Smooth muscle cell of the brain vasculature (primary cell): ENCODE data around the gene KRTAP5-3.
"Not testable (repeated sequence)": the region's sequence is repeated elsewhere in the genome, so short reads cannot be mapped to it uniquely, and the experiment has no call there.

Source experiments
- DNase-seq: peaks from one replicate; pipeline ENCODE4 v3.0.0-alpha.2; 2012; ENCODE audit warnings: low read depth, low spot score

Gene KRTAP5-3

DNA sequence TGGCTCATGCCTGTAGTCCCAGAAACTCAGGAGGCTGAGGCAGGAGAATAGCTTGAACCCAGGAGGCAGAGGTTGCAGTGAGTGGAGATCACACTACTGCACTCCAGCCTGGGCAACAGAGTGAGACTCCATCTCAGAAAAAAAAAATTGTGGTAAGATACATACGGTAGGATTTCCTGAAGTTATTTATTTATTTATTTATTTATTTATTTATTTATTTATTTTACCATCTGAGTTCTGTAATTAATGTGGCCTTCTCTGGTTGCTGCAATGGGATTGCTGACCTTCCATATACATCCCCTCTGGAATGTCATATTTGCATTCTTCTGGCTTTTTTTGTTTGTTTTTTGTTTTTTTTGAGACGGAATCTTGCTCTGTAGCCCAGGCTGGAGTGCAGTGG, 25.4 kb downstream of the KRTAP5-3 start:
- not testable (repeated sequence) for DNase-seq

DNA sequence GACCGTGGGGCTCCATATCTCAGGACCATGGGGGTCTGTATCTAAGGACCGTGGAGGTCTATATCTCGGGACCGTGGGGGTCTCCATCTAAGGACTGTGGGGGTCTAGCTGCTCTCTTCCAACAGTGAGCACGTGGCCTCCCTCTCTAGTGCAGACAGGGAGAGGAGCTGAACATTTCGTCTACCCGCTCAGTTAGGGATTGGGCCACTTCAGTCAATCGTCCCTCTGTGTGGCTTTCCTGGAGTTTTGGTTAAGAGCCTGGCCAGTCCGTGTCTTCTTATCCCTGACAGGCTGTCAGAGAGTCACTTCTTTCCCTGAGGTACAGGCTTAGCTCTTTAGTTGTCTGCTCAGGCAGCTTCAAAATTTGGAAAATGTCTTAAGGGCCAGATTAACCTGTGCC, 26.3 kb downstream of the KRTAP5-3 start:
- no peak for DNase-seq

DNA sequence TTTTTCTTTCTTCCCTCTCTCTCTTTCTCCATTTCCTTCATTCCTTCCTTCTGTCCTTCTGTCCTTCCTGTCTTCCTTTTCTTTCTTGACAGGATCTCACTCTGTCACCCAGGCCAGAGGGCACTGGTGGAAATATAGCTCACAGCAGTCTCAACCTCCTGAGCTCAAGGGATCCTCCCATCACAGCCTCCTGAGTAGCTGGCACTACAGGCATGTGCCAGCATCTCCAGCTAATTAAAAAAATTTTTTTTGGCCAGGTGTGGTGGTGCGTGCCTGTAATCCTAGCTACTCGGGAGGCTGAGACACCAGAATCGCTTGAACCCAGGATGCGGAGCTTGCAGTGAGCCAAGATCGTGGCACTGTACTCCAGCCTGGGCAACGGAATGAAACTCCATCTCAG, 31.4 kb downstream of the KRTAP5-3 start:
- DNase-seq: no peak

DNA sequence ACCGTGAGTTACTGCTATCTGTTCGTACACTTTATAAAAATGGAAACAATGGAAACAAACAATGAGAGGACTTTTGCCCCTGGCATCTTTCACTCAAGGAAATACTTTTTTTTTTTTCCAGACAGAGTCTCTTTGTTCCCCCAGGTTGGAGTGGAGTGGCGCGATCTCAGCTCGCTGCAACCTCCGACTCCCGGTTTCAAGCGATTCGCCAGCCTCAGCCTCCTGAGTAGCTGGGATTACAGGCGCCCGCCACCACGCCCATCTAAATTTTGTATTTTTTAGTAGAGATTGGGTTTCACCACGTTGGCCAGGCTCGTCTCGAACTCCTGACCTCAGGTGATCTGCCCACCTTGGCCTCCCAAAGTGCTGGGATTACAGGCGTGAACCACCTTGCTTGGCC, 32.5 kb downstream of the KRTAP5-3 start:
- DNase-seq: not testable (repeated sequence)

DNA sequence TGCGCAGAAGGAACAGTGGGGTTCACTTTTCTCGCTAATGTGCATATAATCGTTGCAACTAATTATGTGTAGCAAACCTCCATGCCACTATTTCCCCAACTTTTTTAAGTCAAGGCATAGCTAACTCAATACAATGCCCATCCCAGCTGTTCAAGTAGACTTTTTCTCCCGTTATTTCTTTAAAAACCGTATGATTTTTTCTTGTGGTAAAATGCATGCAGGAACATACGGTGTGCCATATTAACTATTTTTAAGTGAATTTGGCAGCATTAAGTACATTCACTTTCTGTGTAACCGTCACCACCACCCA, 33.4 kb downstream of the KRTAP5-3 start:
- DNase-seq: no peak

DNA sequence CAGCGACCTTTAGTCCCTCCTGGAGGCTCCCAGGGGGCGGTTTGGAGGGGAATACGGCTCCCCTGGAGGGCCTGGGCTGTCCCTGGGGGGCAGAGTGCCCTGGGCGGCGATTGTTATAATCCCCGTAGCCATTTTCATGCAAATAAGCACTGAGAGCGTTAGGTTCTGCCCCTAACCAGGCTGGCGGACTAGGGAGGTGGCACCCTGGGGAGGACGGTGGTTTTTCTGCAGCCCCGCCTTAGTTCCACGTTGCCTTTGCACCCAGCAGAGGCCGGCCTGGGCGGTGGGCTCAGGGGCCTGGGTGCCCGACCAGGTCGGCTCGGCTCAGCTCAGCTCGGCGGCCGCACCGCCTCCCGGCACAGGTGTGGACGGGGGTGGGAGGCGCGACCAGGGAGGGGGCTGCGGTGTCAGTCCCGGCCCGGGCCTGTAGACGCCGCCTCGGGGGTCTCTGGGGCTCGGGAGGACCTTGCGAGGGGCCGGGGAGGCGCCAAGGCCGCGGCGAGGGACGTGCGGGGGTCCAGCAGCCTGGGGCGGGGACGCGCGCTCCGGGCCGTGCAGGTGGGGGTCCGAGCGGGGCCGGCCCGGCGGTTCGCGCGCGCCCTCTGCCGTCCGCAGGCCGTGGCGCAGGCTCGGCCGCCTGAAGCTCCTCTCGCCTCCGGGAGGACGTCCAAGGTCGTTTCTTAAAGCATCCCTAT, 33.9 kb downstream of the KRTAP5-3 start:
- no peak for DNase-seq

DNA sequence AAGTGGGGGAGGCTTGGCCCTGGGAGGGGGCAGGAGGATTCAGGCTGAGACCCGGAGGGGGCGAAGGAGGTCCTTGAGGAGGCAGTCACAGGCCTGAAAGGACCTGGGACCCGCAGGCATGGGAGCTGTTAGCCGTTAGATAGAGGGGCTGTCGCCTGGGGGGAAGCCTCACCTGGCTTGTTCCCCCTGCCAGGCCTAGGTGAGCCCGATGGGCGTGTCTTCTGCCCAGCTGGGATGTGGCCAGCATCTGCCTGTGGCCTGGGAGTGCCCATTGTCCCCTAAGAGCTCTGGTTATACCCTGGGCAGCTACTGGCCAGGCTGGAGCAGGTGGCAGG, 34.4 kb downstream of the KRTAP5-3 start:
- DNase-seq: no peak

DNA sequence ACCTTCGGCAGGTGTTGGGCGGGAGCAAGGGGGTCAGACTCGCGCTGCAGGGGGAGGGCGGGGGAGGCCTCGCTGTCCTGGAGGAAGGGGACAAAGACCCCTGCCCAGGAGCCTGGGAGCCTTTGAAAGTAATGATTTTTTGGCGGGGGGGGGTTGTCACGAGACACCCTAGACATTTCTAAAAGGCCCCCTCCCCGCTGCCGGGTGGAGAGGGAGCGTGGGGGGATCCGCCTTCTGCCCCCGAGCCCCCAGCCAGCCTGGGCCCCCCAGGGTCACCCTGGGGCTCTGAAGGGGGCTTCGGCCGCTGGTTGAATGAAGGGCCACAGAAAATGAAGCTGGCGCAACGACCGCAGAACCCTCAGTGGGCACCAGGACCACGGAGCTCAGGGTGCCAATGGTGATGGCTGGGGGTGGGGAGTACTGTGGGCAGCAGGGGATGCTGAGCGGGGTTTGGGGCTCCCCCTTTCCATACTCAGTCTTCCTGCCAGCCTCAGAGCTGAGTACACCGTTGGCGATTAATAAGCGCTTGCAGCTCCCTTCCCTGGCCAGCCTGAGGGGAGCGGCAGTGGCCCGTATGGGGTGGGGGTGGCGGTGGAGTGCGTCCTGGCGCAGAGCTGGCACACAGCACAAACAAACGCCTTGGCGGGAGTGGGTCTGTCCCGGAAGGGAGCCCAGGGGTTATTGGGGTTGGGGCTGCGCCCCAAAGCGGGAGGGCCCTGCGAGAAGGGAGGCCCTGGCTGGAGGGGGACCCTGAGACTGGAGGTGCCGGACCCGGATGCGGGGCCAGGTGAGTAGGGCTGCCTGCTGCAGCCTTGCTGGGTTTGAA, 35.0 kb downstream of the KRTAP5-3 start:
- DNase-seq: no peak

DNA sequence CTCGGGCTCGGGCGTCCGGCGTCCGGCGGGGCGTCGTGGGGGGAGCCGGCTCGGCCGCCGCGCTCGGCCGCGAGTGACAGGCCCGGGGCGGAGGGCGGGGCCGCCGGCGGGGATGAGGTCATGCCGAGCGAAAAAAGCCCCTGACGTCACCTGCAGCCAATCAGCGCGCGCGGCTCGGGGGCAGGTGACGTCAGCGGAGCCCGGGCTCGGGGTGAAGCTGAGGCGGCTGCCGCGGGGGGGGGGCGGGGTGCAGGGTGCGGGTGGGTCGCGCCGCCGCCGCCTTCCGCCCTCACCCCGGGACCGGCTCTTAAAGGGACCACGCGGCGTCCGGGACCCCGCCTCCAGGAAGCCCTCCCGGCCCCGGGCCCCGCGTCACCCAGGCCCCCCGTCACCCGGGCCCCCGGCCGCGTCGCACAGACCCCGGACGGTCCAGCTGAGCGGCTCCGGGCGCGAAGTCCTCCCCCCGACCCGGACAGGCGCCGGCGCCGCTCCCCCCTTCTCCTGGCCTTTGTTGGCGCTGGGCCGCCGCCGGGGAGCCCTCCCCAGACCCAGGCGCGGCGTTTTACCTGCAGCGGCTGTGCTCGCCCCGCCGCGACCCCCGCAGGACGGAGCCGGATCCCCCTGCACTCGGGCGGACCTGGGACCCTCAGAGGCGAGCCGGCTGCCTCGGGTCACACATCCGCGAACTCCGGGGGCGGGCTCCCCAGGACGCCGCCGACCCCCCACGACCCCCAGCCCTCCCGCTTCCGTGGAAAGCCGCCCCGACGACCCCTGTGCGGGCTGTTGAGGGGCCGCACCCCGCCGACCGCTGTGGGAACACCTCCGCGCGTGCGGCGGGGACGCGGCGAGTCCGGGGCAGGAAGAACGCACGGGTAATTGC, 35.8 kb downstream of the KRTAP5-3 start, which contains the start of gene DUSP8:
TSS of gene DUSP8 (minus strand) at position 75 of the 880 bp plus-strand sequence. CDS start 6,445 bp downstream, outside the sequence.
- DNase-seq: peak; percentile 33

DNA sequence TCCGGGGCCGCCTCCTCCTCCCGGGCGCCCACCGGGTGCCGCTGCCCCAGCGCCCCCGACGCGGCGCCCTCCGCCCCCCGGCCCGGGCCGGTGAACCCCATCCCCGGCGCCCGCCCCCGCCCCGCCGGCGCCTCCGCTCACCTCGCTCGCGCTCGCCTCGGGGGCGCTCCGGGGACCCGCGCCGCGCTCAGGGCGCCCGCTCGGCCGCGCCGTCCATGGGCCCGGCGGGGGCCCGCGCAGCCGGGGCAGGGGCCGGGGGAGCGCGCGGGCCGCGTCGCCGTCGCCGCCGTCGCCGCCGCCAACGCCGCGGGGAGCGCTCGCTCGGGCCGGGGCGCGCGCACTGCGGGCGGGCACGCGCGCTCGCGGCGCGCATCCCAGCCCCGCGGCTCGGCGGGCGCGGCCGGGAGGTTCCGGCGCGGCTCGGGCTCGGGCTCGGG, 36.5 kb downstream of the KRTAP5-3 start:
- DNase-seq: no peak

DNA sequence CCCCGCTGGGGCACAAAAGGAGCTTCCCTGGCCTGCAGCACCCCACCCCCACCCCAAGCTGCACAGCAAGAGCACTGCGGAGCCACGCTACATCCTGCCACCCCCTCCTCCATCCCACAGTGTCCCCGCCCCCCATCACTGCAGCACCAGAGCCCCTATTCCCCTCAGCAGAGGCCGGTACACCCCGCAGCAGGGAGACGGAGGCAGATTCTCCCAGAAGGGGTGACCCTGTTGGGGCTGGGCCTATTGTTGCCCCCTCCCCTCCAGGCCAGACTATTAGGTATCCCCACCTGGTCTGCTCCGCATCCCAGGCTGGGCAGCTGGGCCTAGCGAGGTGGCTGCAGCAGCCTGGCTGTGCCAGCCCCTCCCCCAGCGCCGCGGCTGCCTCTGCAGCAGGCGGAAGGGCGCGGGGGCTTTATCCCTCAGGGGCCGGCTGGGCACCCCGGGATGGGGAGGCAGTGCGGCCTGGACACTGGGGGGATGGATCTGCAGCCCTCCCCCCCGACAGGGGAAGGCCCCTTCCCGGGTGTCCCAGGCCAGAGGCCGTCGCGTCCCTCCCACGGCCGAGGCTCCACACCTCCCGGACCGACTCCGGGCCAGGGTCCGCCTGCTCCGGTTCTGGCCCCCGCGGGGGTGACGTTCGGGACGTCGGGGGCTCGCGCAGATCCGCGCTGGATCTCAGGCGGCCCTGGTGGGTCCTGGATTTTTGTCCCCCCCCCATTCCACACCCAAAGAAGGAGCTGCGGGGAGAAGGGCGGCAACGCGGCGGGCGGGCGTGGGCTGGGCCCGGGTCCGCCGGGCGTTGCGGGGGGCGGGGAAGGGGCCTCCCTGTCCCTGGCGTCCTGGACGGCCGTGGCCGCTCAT, 37.1 kb downstream of the KRTAP5-3 start:
- DNase-seq: no peak

DNA sequence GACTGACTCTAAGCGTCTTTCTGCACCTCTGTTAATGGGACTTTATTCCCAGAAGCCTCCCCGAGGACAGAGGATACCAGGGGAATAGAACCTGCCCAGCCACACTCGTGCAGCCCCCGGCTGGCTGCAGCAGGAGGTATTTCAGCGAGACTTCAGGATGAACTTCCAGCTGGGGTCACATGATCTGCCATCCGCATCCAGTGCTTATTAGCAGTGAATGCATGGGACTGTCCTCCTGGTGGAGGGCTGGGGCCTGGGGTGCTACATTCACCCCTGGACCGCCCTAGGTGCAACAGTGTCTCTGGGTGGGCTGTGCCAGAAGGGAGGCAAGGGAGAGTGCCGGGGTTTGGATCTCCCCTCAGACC, 37.8 kb downstream of the KRTAP5-3 start:
- DNase-seq: no peak

DNA sequence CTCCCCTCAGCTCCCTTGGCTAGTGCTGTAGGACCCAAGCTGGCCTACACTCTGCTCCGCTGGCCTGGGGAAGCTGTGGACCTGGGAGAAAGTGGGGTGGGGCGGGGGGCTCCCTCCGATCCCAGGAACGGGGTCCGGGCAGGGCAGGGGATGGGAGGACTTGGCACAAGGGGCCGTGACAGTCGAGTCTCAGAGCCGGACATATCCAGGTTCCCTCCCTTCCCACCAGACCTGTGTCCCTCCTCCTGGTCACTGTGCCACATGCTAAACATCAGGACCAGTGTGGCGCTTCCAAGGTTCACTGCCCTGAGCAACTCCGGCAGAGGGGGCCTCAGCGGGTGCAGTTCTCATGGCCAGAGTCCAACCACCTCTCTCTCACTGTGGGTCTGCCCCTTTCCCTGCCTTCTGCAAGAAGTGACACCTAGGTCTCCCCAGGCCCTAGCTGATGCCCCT, 38.2 kb downstream of the KRTAP5-3 start:
- DNase-seq: no peak

DNA sequence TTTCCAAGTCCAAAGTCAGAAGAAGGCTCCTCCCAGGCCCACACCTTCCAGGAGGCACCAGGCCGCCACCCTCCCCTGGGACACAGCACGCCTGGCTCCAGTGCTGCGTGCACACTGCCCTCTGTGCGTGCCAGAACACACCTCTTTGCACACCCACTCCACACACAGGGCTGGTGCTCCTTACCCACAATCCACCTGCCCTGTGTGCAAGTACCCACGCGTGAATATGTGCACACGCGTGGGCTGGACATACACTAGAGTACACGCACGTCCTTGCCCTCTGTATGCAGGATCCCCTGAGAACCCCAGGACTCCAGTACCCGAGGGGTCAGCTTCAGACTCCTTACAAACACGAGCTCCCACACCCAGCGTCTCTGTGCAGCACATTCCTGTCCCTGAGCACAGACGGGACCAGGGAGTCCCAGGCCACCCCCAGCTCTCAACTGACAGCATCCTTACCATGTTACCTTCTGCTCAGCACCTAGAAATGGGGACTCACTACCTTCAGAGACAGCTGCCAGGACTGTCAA, 38.9 kb downstream of the KRTAP5-3 start:
- DNase-seq: no peak

DNA sequence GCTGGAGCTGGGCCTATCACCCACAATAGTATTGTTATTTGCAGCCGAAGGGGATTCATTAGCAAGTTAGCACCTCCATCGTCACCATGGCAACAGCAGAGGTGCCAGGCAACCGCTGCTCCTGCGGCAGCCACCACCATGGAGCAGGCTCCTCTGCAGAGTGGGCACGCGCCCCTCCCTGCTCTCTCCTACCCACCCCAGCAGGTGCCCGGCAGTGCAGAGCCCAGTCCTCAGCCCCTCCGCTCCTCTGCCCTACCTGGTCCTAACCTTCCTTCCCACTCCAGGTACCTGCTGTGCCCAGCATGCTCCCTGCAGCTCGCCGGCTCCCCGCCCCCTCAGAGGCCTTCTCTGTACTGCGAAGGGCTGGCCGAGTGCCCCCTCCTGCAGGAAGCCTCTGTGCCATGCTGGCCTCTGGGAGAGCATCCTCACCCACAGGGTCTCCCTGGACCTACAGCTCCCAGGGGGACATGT, 39.8 kb downstream of the KRTAP5-3 start:
- DNase-seq: no peak

DNA sequence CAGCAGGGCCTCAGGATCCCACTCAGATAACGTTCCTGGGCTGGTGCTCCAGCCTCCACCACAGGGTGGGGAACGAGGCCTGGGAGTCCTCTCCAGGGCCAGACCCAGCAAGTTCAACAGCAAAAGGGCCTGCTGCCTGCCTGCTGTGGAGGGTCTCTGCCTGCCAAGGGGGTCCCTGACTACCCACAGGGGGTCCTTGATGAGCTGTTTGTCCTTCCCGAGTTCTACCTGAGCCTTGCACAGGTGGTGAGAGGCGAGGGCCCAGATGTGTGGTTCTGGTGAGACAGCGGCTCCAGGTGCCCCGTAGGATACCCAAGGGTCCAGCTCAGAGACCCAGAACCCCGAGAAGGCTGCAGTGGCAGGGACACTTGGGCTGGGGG, 40.6 kb downstream of the KRTAP5-3 start:
- DNase-seq: no peak

DNA sequence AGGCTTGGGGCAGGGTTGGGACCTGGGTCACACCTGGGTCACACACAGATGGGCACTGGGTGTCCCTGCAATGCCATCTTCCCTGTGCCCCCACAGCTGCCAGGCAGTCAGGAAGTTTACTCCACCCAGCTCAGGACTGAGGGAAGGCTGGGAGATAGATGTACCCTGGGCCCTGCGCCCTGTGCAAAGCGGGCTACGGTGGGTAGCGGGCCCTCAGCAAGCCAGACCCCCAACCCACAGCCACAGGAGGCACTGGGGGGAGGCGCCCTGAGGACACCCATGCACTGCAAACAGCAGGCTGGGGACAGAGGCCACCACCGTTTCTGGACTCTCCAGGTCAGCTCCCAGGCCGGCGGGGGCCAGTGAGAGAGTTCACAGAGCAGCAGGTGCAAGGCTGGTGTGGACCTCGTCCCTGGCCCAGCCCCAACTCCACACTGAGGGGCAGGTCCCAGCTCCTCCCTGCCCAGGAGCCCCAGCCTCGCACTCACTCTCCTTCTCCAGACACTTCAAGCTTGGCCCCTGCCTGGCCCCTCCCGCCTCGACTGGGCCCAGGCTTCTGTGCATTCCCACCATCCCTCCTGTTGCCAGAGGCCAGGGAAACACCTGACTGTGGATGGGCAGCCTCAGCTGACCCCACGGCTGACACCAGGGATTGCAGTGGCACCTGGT, 41.1 kb downstream of the KRTAP5-3 start:
- DNase-seq: no peak

DNA sequence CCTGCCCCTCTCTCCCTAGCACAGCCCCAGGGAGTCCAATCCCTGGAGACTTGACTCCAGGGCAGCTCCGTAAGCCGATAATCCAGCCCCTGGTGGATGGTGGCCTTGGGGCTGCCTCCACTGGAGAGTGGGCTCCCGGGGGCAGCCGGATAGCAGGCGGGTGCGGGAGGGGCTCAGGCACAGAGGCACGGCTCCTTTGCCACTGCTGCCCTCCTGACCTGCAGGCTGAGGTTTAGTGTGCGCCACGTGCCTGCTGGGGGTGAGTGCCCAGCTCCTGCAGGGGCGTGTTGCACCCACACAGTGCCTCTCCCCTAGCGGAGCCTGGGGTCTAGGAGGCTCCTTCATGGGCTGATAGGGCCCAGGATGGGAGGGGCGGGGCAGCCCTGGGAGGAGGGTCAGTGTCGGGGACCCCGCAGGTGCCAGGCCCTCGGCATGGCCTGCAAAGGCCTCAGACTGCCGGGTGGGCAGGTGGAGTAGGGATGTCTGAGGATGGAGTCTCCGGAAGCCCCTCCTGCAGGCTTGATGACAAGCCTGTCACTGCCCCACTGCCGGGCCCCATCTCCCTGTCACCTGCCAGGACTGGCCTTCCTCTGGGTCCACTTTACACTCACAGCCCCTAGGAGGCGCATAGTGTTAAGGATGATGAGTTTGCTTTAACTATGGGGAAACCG, 41.7 kb downstream of the KRTAP5-3 start:
- DNase-seq: no peak

DNA sequence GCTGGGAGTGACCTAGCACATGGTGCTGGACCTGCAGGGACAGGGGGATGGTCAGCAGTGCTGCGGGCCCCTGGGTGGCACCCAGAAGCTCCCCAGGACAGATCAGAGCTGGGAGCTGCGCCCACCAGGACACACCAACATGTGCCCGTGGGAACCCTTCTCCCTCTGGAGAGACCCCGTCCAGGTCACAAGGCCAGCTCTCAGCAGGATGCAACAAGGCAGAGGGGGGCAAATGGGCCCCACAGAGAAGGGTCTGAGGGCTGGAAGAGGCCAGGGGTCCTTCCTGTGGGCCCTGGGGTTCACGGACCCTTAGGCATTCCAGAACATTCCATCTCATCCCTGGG, 42.4 kb downstream of the KRTAP5-3 start:
- no peak for DNase-seq
